Caco-2 (cell line): Measurements from ENCODE around the gene USP32. TPM values are rescaled to one million over a fixed set of nuclear protein-coding genes. Genes with fewer than 3 reads are reported as not detected.
A peak's percentile ranks its signal among the peaks of the same experiment; 100 is the strongest.

Experiments
- BruUV-seq: library from RNA; stranded (reverse); fragments of 400-500 nt; replicated peaks from 2 replicates; lab custom pipeline; 2021; lab: Mats Ljungman, UMichigan
- CTCF ChIA-PET: fragments of 300-600 bp; sonication (Branson Sonifier 250); formaldehyde crosslinking; loops from one replicate; lab custom pipeline; 2022; ENCODE audit warnings: antibody characterized with exemption; lab: Charles Lee
- POLR2A ChIA-PET: fragments of 300-600 bp; sonication (Branson Sonifier 250); formaldehyde crosslinking; loops from one replicate; lab custom pipeline; 2022; ENCODE audit warnings: antibody characterized with exemption; lab: Charles Lee
- DNase-seq, 2 experiments: peaks; one replicate each; pipeline versions ENCODE4 v3.0.0 to v3.0.0-alpha.2; 2020 to 2022
- H3K27me3 ChIP-seq: replicated peaks from 2 replicates; pipeline ENCODE4 v1.6.0; 2011; ENCODE audit warnings: low read length; ENCODE audit not compliant: control insufficient read depth, insufficient read depth
- H3K36me3 ChIP-seq: 2 replicates; pipeline ENCODE4 v1.5.1; 2011; ENCODE audit warnings: low read length; ENCODE audit not compliant: control insufficient read depth, insufficient read depth
- H3K4me1 ChIP-seq: fragments of 250-450 bp; sonication (Bioruptor Pico); 2 replicates; pipeline ENCODE4 v1.5.1; 2020; ENCODE audit warnings: mild to moderate bottlenecking
- H3K4me3 ChIP-seq: 2 replicates; pipeline ENCODE4 v1.5.1; 2011; ENCODE audit warnings: low read depth, mild to moderate bottlenecking, control low read depth, low read length
- H3K9me3 ChIP-seq: fragments of 250-450 bp; sonication (Bioruptor Pico); 2 replicates; pipeline ENCODE4 v1.5.1; 2020; ENCODE audit warnings: mild to moderate bottlenecking, moderate library complexity
- H3K27ac Mint-ChIP-seq: one replicate; pipeline ENCODE4 v1.8.0; 2022; ENCODE audit warnings: mixed read lengths; ENCODE audit not compliant: unreplicated experiment
- H3K27me3 Mint-ChIP-seq: one replicate; pipeline ENCODE4 v1.8.0; 2022; ENCODE audit warnings: mixed read lengths; ENCODE audit not compliant: insufficient read depth, unreplicated experiment
- H3K36me3 Mint-ChIP-seq: one replicate; pipeline ENCODE4 v1.8.0; 2022; ENCODE audit warnings: mild to moderate bottlenecking, mixed read lengths; ENCODE audit not compliant: insufficient read depth, unreplicated experiment
- H3K4me1 Mint-ChIP-seq: one replicate; pipeline ENCODE4 v1.8.0; 2022; ENCODE audit warnings: low read depth, mixed read lengths; ENCODE audit not compliant: unreplicated experiment
- H3K4me3 Mint-ChIP-seq: one replicate; pipeline ENCODE4 v1.8.0; 2022; ENCODE audit warnings: mild to moderate bottlenecking, moderate library complexity, mixed read lengths; ENCODE audit not compliant: unreplicated experiment
- H3K9me3 Mint-ChIP-seq: one replicate; pipeline ENCODE4 v1.8.0; 2022; ENCODE audit warnings: mixed read lengths; ENCODE audit not compliant: unreplicated experiment
- CTCF ChIP-seq, 2 experiments: fragments of 200-600 bp in 1 of 2; IDR thresholded peaks; 1 replicate in 1 of 2; 2 replicates in 1 of 2; pipeline versions ENCODE4 v1.5.1 to v1.8.0; 2011 to 2022; ENCODE audit warnings: antibody characterized with exemption in 1 of 2, control low read depth in 1 of 2, inconsistent platforms in 1 of 2, low read depth in 1 of 2, low read length in 1 of 2, mild to moderate bottlenecking in 1 of 2, moderate library complexity in 1 of 2; ENCODE audit not compliant: insufficient read depth in 1 of 2, severe bottlenecking in 1 of 2, unreplicated experiment in 1 of 2
- intact Hi-C: fragments of 100-400 bp; cut with micrococcal nuclease; formaldehyde crosslinking; loops from one replicate; pipeline ENCODE4 v1.10.0; 2022; ENCODE audit not compliant: unreplicated experiment
- total RNA-seq: library from RNA; stranded (reverse); gene quantifications from 2 replicates; pipeline ENCODE4 v1.2.3, GENCODE V29; 2022

Gene USP32
- total RNA-seq, 1 experiment from 2014 or later: 53.3 TPM

DNA sequence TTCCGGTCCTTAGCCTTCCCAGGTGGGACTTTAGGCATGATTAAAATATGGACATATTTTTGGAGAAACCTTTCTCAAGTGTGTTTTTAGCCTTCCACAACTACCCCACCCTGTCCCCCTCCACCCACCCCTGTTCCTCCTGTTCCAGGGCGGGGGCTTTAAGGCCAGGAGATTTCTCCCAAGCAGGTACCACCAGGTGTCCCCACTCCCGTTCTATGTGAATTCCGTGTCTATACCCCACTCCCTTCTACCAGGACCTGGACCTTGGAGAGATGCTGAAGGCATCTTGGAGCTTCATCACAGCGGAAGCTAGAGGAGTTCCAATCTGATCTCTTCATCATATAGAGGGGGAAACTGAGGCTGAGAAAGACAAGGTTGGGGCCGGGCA lies 232.5 kb downstream of the USP32 start:
- Mint-ChIP-seq H3K4me3 (no peak overlapping the region), H3K36me3 (no peaks in the 10 kb centered on the region), H3K27me3 (no peaks in the 10 kb centered on the region), H3K27ac (no peak overlapping the region), H3K4me1 (peaks cover 25% of the 10 kb centered on the region), H3K9me3 (no peaks in the 10 kb centered on the region)
- H3K9me3 ChIP-seq: no peaks in the 10 kb centered on the region
- peak in 1 of 2 experiments; percentile 11 for TF ChIP-seq CTCF (IDR thresholded peaks at IDR 0.05; ENCODE audit: insufficient read depth in 1 of 2, low read depth in 1 of 2, low read length in 1 of 2, severe bottlenecking in 1 of 2, unreplicated experiment in 1 of 2)
- no peak overlapping the region for H3K4me3 ChIP-seq
- H3K4me1 ChIP-seq: peaks cover 15% of the 10 kb centered on the region
- no peaks in the 10 kb centered on the region for H3K36me3 ChIP-seq
- intact Hi-C loops: no loop called here
- H3K27me3 ChIP-seq: no peaks in the 10 kb centered on the region
- no TSS peak for BruUV-seq
- ChIA-PET CTCF (interaction anchor here (1.1 kb wide), 1 partner anchor 18 kb away, joined by 3 read pairs; no protein-coding TSS in a partner anchor), POLR2A (no interaction called here)
- peak in 1 of 2 experiments; percentile 29 for DNase-seq

DNA sequence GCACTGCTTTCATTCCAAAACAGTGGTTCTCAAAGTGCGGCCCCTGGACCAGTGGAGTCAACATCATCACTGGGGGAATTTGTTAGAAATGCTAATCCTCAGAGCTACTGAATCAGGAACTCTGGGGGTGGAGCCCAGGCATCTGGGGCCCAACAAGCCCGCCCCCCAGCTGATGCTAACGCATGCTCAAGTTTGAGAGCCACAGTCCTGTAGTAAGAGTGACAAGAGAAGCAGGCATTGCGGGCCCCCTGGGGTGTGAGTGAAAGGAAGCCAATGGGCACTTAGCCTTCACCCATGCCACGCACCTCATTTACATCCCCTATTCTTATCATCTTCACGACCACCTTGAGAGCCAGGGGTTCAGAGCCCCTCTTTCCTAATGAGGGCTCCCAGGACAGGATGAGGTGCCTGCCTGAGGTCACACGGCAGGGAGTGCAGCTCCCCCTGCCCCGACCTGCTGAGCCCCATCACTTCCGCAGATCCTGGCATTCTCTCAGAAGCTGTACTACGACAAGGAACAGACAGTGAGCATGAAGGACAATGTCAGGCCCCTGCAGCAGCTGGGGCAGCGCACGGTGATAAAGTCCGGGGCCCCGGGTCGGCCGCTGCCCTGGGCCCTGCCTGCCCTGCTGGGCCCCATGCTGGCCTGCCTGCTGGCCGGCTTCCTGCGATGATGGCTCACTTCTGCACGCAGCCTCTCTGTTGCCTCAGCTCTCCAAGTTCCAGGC lies 233.0 kb downstream of the USP32 start:
- peaks cover 15% of the 10 kb centered on the region for H3K4me1 ChIP-seq
- DNase-seq: peak in 1 of 2 experiments; percentile 22
- intact Hi-C loops: no loop called here
- H3K4me1 Mint-ChIP-seq: peaks cover 19% of the 10 kb centered on the region
- no peak overlapping the region for H3K4me3 Mint-ChIP-seq
- H3K9me3 Mint-ChIP-seq: no peaks in the 10 kb centered on the region
- TF ChIP-seq CTCF (IDR thresholded peaks at IDR 0.05; ENCODE audit: insufficient read depth in 1 of 2, low read depth in 1 of 2, low read length in 1 of 2, severe bottlenecking in 1 of 2, unreplicated experiment in 1 of 2): no peak
- H3K27me3 Mint-ChIP-seq: no peaks in the 10 kb centered on the region
- no peaks in the 10 kb centered on the region for H3K36me3 Mint-ChIP-seq
- H3K27me3 ChIP-seq: no peaks in the 10 kb centered on the region
- ChIA-PET POLR2A (no interaction called here), CTCF (no interaction called here)
- no TSS peak for BruUV-seq
- no peak overlapping the region for H3K4me3 ChIP-seq
- no peaks in the 10 kb centered on the region for H3K36me3 ChIP-seq
- no peak overlapping the region for H3K27ac Mint-ChIP-seq
- no peaks in the 10 kb centered on the region for H3K9me3 ChIP-seq

DNA sequence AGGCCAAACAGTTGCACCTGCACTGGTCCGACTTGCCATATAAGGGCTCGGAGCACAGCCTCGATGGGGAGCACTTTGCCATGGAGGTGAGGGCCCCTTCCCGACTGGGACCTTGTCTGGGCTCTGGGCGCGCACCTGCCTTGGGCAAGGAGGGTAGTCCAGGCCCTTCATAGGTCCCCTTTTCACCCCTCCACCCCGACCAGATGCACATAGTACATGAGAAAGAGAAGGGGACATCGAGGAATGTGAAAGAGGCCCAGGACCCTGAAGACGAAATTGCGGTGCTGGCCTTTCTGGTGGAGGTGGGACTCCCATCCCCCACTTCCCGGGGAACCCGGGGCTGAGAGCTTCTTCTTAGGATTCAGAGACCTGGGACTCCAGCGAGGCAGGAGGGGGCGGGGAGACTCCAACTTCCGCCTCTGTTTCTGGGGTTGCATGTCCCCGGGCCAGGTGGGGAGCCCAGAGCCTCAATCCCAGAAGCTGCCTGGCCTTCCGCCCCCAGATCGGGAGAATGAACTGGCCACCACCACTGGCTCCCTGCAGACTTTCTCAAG lies 234.4 kb downstream of the USP32 start:
- Histone ChIP-seq H3K9me3 (no peaks in the 10 kb centered on the region), H3K4me3 (no peak overlapping the region), H3K36me3 (no peaks in the 10 kb centered on the region), H3K27me3 (no peaks in the 10 kb centered on the region), H3K4me1 (peaks cover 4% of the 10 kb centered on the region; the same call in 1 of the 2 replicates)
- no peak overlapping the region for H3K27ac Mint-ChIP-seq
- BruUV-seq: no TSS peak
- peaks cover 7% of the 10 kb centered on the region for H3K4me1 Mint-ChIP-seq
- H3K36me3 Mint-ChIP-seq: no peaks in the 10 kb centered on the region
- no peaks in the 10 kb centered on the region for H3K27me3 Mint-ChIP-seq
- TF ChIP-seq CTCF (IDR thresholded peaks at IDR 0.05; ENCODE audit: insufficient read depth in 1 of 2, low read depth in 1 of 2, low read length in 1 of 2, severe bottlenecking in 1 of 2, unreplicated experiment in 1 of 2): no peak
- DNase-seq: no peak
- no peak overlapping the region for H3K4me3 Mint-ChIP-seq
- ChIA-PET CTCF (no interaction called here), POLR2A (no interaction called here)
- no peaks in the 10 kb centered on the region for H3K9me3 Mint-ChIP-seq
- intact Hi-C loops: no loop called here
